HEK293 (cell line): ENCODE results near the gene DHX8.

Experiments used
- CTCF ChIA-PET: fragments of 350-600 bp; formaldehyde crosslinking; extraction: SDS; loops from one replicate; lab custom pipeline; 2021; ENCODE audit warnings: antibody characterized with exemption; lab: Yijun Ruan, JAX
- POLR2A ChIA-PET: fragments of 300-600 bp; formaldehyde crosslinking; extraction: SDS; loops from one replicate; lab custom pipeline; 2020; ENCODE audit warnings: antibody characterized with exemption, inconsistent platforms; lab: Yijun Ruan, JAX
- H3K27ac ChIP-seq: fragments of 200-500 bp; sonication (Bioruptor generic); 2 replicates; pipeline ENCODE4 v1.5.1; 2014; ENCODE audit warnings: low read depth, low read length, control low read depth, inconsistent platforms; ENCODE audit errors: extremely low read depth
- H3K36me3 ChIP-seq, 2 experiments: fragments of 200-500 bp in 1 of 2; sonication (Bioruptor generic) in 1 of 2; 1 replicate in 1 of 2; 2 replicates in 1 of 2; pipeline ENCODE4 v1.5.1; 2014 to 2017; ENCODE audit warnings: inconsistent platforms in 2 of 2, low read length in 2 of 2; ENCODE audit not compliant: control insufficient read depth in 2 of 2, insufficient read depth in 1 of 2
- H3K4me1 ChIP-seq: fragments of 200-500 bp; sonication (Bioruptor generic); 2 replicates; pipeline ENCODE4 v1.5.1; 2014; ENCODE audit warnings: mild to moderate bottlenecking, low read length, inconsistent platforms; ENCODE audit not compliant: control insufficient read depth, insufficient read depth
- H3K4me3 ChIP-seq: 2 replicates; pipeline ENCODE4 v1.5.1; 2011; ENCODE audit warnings: low read depth, mild to moderate bottlenecking, control low read depth, low read length, moderate library complexity
- H3K9me3 ChIP-seq: fragments of 200-500 bp; sonication (Bioruptor generic); 2 replicates; pipeline ENCODE4 v1.5.1; 2014; ENCODE audit warnings: low read depth, low read length, inconsistent platforms; ENCODE audit not compliant: control insufficient read depth, insufficient read depth
- AEBP2 ChIP-seq: fragments of 450-650 bp; formaldehyde crosslinking; IDR thresholded peaks from 2 replicates; pipeline ENCODE4 v1.5.1; 2016; ENCODE audit warnings: missing biosample characterization, missing genetic modification characterization, borderline replicate concordance
- ELK4 ChIP-seq: IDR thresholded peaks from 2 replicates; pipeline ENCODE4 v1.6.1; 2011; ENCODE audit warnings: mild to moderate bottlenecking, low read depth, low read length, borderline replicate concordance
- KLF16 ChIP-seq: fragments of 450-650 bp; formaldehyde crosslinking; IDR thresholded peaks from 2 replicates; pipeline ENCODE4 v1.5.1; 2017; ENCODE audit warnings: missing biosample characterization, missing genetic modification characterization
- KLF7 ChIP-seq: fragments of 450-650 bp; formaldehyde crosslinking; IDR thresholded peaks from 2 replicates; pipeline ENCODE4 v1.5.1; 2016; ENCODE audit warnings: missing biosample characterization, missing genetic modification characterization, borderline replicate concordance
- PRDM1 ChIP-seq: fragments of 450-650 bp; formaldehyde crosslinking; IDR thresholded peaks from 2 replicates; pipeline ENCODE4; 2016; ENCODE audit warnings: missing biosample characterization, missing genetic modification characterization
- PRDM6 ChIP-seq: fragments of 450-650 bp; formaldehyde crosslinking; IDR thresholded peaks from 2 replicates; pipeline ENCODE4 v1.5.1; 2017; ENCODE audit warnings: missing biosample characterization, missing genetic modification characterization
- ZBTB17 ChIP-seq: fragments of 450-650 bp; formaldehyde crosslinking; IDR thresholded peaks from 2 replicates; pipeline ENCODE4 v1.5.1; 2016; ENCODE audit warnings: missing biosample characterization, missing genetic modification characterization
- ZBTB49 ChIP-seq: fragments of 450-650 bp; formaldehyde crosslinking; IDR thresholded peaks from 2 replicates; pipeline ENCODE4 v1.5.1; 2016; ENCODE audit warnings: missing biosample characterization, missing genetic modification characterization, low read depth
- ZBTB8A ChIP-seq: fragments of 450-650 bp; formaldehyde crosslinking; IDR thresholded peaks from 2 replicates; pipeline ENCODE4 v1.5.1; 2016; ENCODE audit warnings: missing biosample characterization, missing genetic modification characterization
- ZFHX2 ChIP-seq: fragments of 450-650 bp; formaldehyde crosslinking; conservative IDR thresholded peaks from 2 replicates; pipeline ENCODE4 v1.5.1; 2016; ENCODE audit warnings: missing biosample characterization, missing genetic modification characterization
- ZNF146 ChIP-seq: fragments of 450-650 bp; formaldehyde crosslinking; IDR thresholded peaks from 2 replicates; pipeline ENCODE4 v1.5.1; 2016; ENCODE audit warnings: missing biosample characterization, missing genetic modification characterization
- ZNF148 ChIP-seq: fragments of 450-650 bp; formaldehyde crosslinking; IDR thresholded peaks from 2 replicates; pipeline ENCODE4 v1.5.0; 2017; ENCODE audit warnings: missing biosample characterization, missing genetic modification characterization, borderline replicate concordance
- ZNF169 ChIP-seq: fragments of 450-650 bp; formaldehyde crosslinking; IDR thresholded peaks from 2 replicates; pipeline ENCODE4 v1.5.1; 2016; ENCODE audit warnings: missing biosample characterization, missing genetic modification characterization
- ZNF184 ChIP-seq: fragments of 450-650 bp; IDR thresholded peaks from 2 replicates; pipeline ENCODE4 v1.5.1; 2018; ENCODE audit warnings: missing biosample characterization, mild to moderate bottlenecking, missing genetic modification characterization
- ZNF416 ChIP-seq: fragments of 450-650 bp; formaldehyde crosslinking; IDR thresholded peaks from 2 replicates; pipeline ENCODE4 v1.5.1; 2016; ENCODE audit warnings: missing biosample characterization, missing genetic modification characterization
- ZNF514 ChIP-seq: fragments of 450-650 bp; formaldehyde crosslinking; IDR thresholded peaks from 2 replicates; pipeline ENCODE4 v1.5.1; 2016; ENCODE audit warnings: missing biosample characterization, missing genetic modification characterization
- ZNF544 ChIP-seq: fragments of 450-650 bp; formaldehyde crosslinking; IDR thresholded peaks from 2 replicates; pipeline ENCODE4 v1.5.0; 2017; ENCODE audit warnings: missing biosample characterization, missing genetic modification characterization
- ZNF610 ChIP-seq: fragments of 450-650 bp; formaldehyde crosslinking; IDR thresholded peaks from 2 replicates; pipeline ENCODE4 v1.5.1; 2016; ENCODE audit warnings: missing biosample characterization, missing genetic modification characterization, borderline replicate concordance
- ZNF629 ChIP-seq: fragments of 450-650 bp; formaldehyde crosslinking; IDR thresholded peaks from 2 replicates; pipeline ENCODE4 v1.5.1; 2017; ENCODE audit warnings: missing biosample characterization, missing genetic modification characterization
- ZSCAN18 ChIP-seq: fragments of 450-650 bp; formaldehyde crosslinking; IDR thresholded peaks from 2 replicates; pipeline ENCODE4 v1.5.1; 2016; ENCODE audit warnings: missing biosample characterization, missing genetic modification characterization

DHX8 gene

GRCh38 chr17:43534909-43535308 lies 51.1 kb downstream of the DHX8 start (continued):
- TF ChIP-seq ZBTB49 (no peak), ZBTB17 (tag by site-specific recombination) (no peak), ZNF416 (no peak), ZNF184 (no peak)

- CTCF ChIA-PET: interaction anchor here (0.5 to 2.2 kb wide), 10 partner anchors 8 to 226 kb away, joined by 3 to 8 read pairs (median 4); no protein-coding TSS in a partner anchor
- POLR2A ChIA-PET: interaction anchor here (0.6 to 0.9 kb wide), 2 partner anchors 11 to 167 kb away, joined by 3 read pairs; no protein-coding TSS in a partner anchor
- no peaks in the 10 kb centered on the region for H3K9me3 ChIP-seq
- no peaks in the 10 kb centered on the region for H3K36me3 ChIP-seq
- peaks cover 21% of the 10 kb centered on the region for H3K4me1 ChIP-seq
- H3K4me3 ChIP-seq: no peak overlapping the region
- no peak overlapping the region for H3K27ac ChIP-seq
- TF ChIP-seq PRDM6 (no peak), ZFHX2 (tag by site-specific recombination) (no peak), ZBTB49 (no peak), ZNF146 (tag by site-specific recombination) (no peak), ZNF169 (no peak), ZNF544 (tag by site-specific recombination) (no peak), KLF16 (tag by site-specific recombination) (no peak), ZNF610 (tag by site-specific recombination) (no peak), ZNF514 (tag by site-specific recombination) (no peak), AEBP2 (tag by site-specific recombination) (no peak), ZNF629 (tag by site-specific recombination) (peak; percentile 45), ZNF148 (no peak), ZSCAN18 (no peak), ELK4 (no peak), PRDM1 (tag by site-specific recombination) (no peak), KLF7 (tag by site-specific recombination) (no peak), ZBTB8A (tag by site-specific recombination) (no peak)
Measured at GRCh38 chr17:43536236-43536992, 52.6 kb downstream of the DHX8 start.
